Measurements from ENCODE around the gene SLC9A4.

- TF ChIP-seq RAD21 (IDR thresholded peaks at IDR 0.05; ENCODE audit: low read depth) (no peak), CTCF (IDR thresholded peaks at IDR 0.05 in 2 of 3, conservative IDR thresholded peaks at IDR 0.05 in 1 of 3; ENCODE audit: borderline replicate concordance in 1 of 3, insufficient read depth in 1 of 3, low read depth in 2 of 3, low read length in 2 of 3) (no peak)
Observed at GRCh38 chr2:102575888-102576287, 102.9 kb downstream of the SLC9A4 start.
